Small intestine (tissue), 7 donors: ENCODE measurements around the gene GPRC5A. TPM values are rescaled to one million over a fixed set of nuclear protein-coding genes. Genes with fewer than 3 reads are reported as not detected.
A peak's percentile ranks its signal among the peaks of the same experiment; 100 is the strongest.

ENCODE experiments used
- DNase-seq, 2 donors: peaks; one replicate each; pipeline versions ENCODE4 v3.0.0 to v3.0.0-alpha.2; 2013
- FAIRE-seq: peaks from 2 replicates; lab custom pipeline; 2012; peaks lifted over from hg19 to GRCh38; lab: Jason Lieb, UNC
- H3K27ac ChIP-seq, 3 donors: one replicate each; pipeline ENCODE4 v1.5.1; 2013; ENCODE audit warnings: low read length in 2 of 3, mild to moderate bottlenecking in 2 of 3, control low read depth in 1 of 3, inconsistent platforms in 1 of 3, low read depth in 1 of 3, moderate library complexity in 1 of 3
- H3K27me3 ChIP-seq, 3 donors: one replicate each; pipeline ENCODE4 v1.6.1; 2013; ENCODE audit warnings: low read length in 3 of 3, inconsistent platforms in 1 of 3; ENCODE audit not compliant: control insufficient read depth in 3 of 3, insufficient read depth in 3 of 3
- H3K36me3 ChIP-seq, 3 donors: one replicate each; pipeline ENCODE4 v1.6.1; 2013; ENCODE audit warnings: low read length in 3 of 3, inconsistent platforms in 1 of 3, low read depth in 1 of 3, mild to moderate bottlenecking in 1 of 3, moderate library complexity in 1 of 3; ENCODE audit not compliant: control insufficient read depth in 3 of 3, insufficient read depth in 2 of 3
- H3K4me1 ChIP-seq, 3 donors: one replicate each; pipeline ENCODE4 v1.6.1; 2013; ENCODE audit warnings: low read length in 2 of 3, inconsistent platforms in 1 of 3, low read depth in 1 of 3, mild to moderate bottlenecking in 1 of 3, moderate library complexity in 1 of 3; ENCODE audit not compliant: control insufficient read depth in 3 of 3, insufficient read depth in 2 of 3
- H3K4me3 ChIP-seq, 3 donors: one replicate each; pipeline ENCODE4 v1.5.1; 2013; ENCODE audit warnings: low read length in 3 of 3, control low read depth in 1 of 3, inconsistent platforms in 1 of 3, low read depth in 1 of 3, mild to moderate bottlenecking in 1 of 3, moderate library complexity in 1 of 3
- H3K9me3 ChIP-seq, 2 donors: one replicate each; pipeline ENCODE4 v1.6.1; 2013; ENCODE audit warnings: low read depth in 1 of 2, low read length in 1 of 2; ENCODE audit not compliant: control insufficient read depth in 2 of 2, insufficient read depth in 1 of 2
- WGBS, 3 donors: extraction: QIAGEN DNeasy Blood & Tissue Kit; methylation state at CpG; one replicate each; pipeline ENCODE4 v1.1.7; 2013; 5-methylcytosine and 5-hydroxymethylcytosine counted together
- polyA plus RNA-seq, 4 donors: library from polyadenylated mRNA; stranded (reverse) in 3 of 4; unstranded in 1 of 4; fragments of 200-250 nt in 3 of 4; fragments of 120-200 nt in 1 of 4; gene quantifications; one replicate each; pipeline versions ENCODE4 v1.2.1 to v1.2.3, GENCODE V29; 2013
- donor health status: healthy with polysubstance abuse.
- donor health status: control.
- donor health status: control.
- donor health status: Bipolar disorder and iron deficiency.
- donor health status: healthy.

The GPRC5A gene
- polyA plus RNA-seq, 4 donors = 13.2 to 29.9 (median 22.2) TPM

GRCh38 chr12:12891881-12892355 lies 556 bp downstream of the GPRC5A start:
- H3K36me3 ChIP-seq = peaks cover 0 to 4% (median 3%) of the 10 kb centered on the region in 3 donors
- FAIRE-seq (no peak), DNase-seq (peak; percentile 52 to 54)
- peaks cover 0 to 13% (median 3%) of the 10 kb centered on the region in 3 donors for H3K4me1 ChIP-seq
- H3K4me3 ChIP-seq = peak overlapping the region; percentile 8 to 83 (median 50)
- 9 to 35% (median 18%) methylated on average over 7 of the region's 7 CpGs for WGBS, 3 donors
- no peaks in the 10 kb centered on the region for H3K27me3 ChIP-seq
- H3K9me3 ChIP-seq = no peaks in the 10 kb centered on the region
- peak overlapping the region; percentile 94 to 96 (median 96) for H3K27ac ChIP-seq

GRCh38 chr12:12892681-12893141 lies 1.3 kb downstream of the GPRC5A start:
- H3K9me3 ChIP-seq = no peaks in the 10 kb centered on the region
- peak overlapping the region; percentile 4 to 96 (median 77) for H3K27ac ChIP-seq
- DNase-seq (peak; percentile 60 to 74), FAIRE-seq (no peak)
- H3K4me3 ChIP-seq = peak overlapping the region; percentile 1 to 83 (median 50)
- no peaks in the 10 kb centered on the region for H3K27me3 ChIP-seq
- 16 to 49% (median 16%) methylated on average over 10 of the region's 10 CpGs for WGBS, 3 donors
- H3K36me3 ChIP-seq = peaks cover 0 to 7% (median 4%) of the 10 kb centered on the region in 3 donors
- H3K4me1 ChIP-seq = peaks cover 0 to 13% (median 3%) of the 10 kb centered on the region in 3 donors

DNA sequence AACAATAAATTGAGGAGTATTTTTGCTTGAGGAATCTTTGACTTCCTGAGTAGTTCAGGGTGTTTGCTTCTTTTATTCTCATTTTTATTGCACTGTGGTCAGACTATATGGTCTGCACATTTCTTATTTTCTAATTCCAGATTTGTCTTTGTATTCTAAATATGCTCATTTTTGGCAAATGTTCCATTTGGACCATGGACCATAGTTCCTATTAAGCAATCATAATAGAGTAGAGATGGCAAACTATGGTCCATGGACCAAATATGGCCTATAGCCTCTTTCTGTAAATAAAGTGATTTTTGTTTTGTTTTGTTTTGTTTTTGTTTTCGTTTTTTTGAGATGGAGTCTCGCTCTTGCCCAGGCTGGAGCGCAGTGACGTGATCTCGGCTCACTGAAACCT lies 2.1 kb downstream of the GPRC5A start:
- FAIRE-seq = no peak

DNA sequence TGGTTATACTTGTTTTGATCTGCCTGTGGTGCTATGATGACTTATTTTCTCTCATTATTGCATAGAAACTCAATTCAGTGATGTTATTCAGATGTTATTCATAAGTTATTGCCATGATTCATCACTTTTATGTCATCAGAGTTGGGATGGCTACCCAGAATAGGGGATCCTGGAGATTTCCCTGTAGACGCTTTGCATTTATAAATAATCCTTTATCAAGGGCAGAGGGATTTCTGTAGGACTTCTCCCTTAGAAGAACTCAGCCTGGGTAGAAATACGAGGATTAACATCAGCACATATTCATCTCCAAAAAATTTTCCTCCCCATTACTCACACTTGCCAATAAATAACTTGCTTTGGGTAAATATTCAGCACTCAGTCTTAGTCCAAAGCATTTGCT lies 4.9 kb downstream of the GPRC5A start:
- 65 to 78% (median 75%) methylated on average over 2 of the region's 2 CpGs for WGBS, 3 donors
- peaks cover 3 to 18% (median 7%) of the 10 kb centered on the region in 3 donors for H3K4me1 ChIP-seq
- H3K36me3 ChIP-seq = peaks cover 0 to 18% (median 4%) of the 10 kb centered on the region in 3 donors
- no peaks in the 10 kb centered on the region for H3K27me3 ChIP-seq
- FAIRE-seq (no peak), DNase-seq (no peak)
- H3K9me3 ChIP-seq = no peaks in the 10 kb centered on the region
- H3K27ac ChIP-seq = no peak overlapping the region
- no peak overlapping the region for H3K4me3 ChIP-seq

More for the DNA sequence above, 2.1 kb downstream of the GPRC5A start:
- Histone ChIP-seq H3K9me3 (no peaks in the 10 kb centered on the region), H3K4me1 (peaks cover 0 to 13% (median 3%) of the 10 kb centered on the region in 3 donors), H3K27me3 (no peaks in the 10 kb centered on the region), H3K36me3 (peaks cover 0 to 13% (median 4%) of the 10 kb centered on the region in 3 donors), H3K27ac (peak overlapping the region in 1 of 3 donors; percentile 96), H3K4me3 (peak overlapping the region in 1 of 3 donors; percentile 83)
- DNase-seq = no peak
- 83 to 94% (median 93%) methylated on average over 5 of the region's 5 CpGs for WGBS, 3 donors

- FAIRE-seq (no peak), DNase-seq (no peak)
- Histone ChIP-seq H3K27me3 (no peaks in the 10 kb centered on the region), H3K4me3 (no peak overlapping the region), H3K36me3 (peaks cover 0 to 18% (median 4%) of the 10 kb centered on the region in 3 donors), H3K9me3 (no peaks in the 10 kb centered on the region), H3K4me1 (peaks cover 3 to 27% (median 9%) of the 10 kb centered on the region in 3 donors), H3K27ac (no peak overlapping the region)
- 85 to 93% (median 89%) methylated on average over 6 of the region's 6 CpGs for WGBS, 3 donors
These were observed 5.9 kb downstream of the GPRC5A start for GRCh38 chr12:12897302-12897701.

DNA sequence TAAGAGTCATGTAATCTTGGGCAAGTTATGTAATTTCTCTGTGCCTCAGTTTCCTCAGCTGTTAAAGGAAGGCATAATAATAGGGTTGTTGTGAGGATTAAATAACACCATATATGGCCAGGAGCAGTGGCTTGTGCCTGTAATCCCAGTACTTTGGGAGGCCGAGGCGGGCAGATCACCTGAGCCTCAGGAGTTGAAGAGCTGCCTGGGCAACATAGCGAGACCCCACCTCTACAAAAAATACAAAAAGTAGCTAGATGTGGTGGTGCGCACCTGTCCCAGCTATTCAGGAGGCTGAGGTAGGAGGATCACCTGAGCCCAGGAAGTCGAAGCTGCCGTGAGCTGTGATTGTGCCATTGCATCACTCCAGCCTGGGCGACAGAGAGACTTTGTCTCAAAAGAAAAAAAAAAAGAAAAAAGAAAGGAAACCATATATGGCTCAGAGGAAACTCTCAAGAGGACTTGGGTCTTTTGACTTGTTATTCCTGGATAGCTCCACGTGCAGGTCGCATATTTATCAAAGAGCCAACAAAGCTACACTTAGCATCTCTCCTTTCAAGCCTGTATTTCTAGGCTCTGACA lies 6.9 kb downstream of the GPRC5A start:
- H3K36me3 ChIP-seq = peaks cover 0 to 18% (median 4%) of the 10 kb centered on the region in 3 donors
- DNase-seq = peak in 1 of 2 donors; percentile 62
- H3K9me3 ChIP-seq = no peaks in the 10 kb centered on the region
- H3K27ac ChIP-seq = peak overlapping the region in 1 of 3 donors; percentile 23
- no peaks in the 10 kb centered on the region for H3K27me3 ChIP-seq
- no peak overlapping the region for H3K4me3 ChIP-seq
- peaks cover 4 to 27% (median 9%) of the 10 kb centered on the region in 3 donors for H3K4me1 ChIP-seq
- no peak for FAIRE-seq
- WGBS, 3 donors = 73 to 77% (median 75%) methylated on average over 9 of the region's 9 CpGs

- Histone ChIP-seq H3K4me1 (peaks cover 7 to 34% (median 9%) of the 10 kb centered on the region in 3 donors), H3K4me3 (no peak overlapping the region), H3K27me3 (no peaks in the 10 kb centered on the region), H3K27ac (peak overlapping the region in 1 of 3 donors; percentile 23), H3K36me3 (peaks cover 0 to 18% (median 4%) of the 10 kb centered on the region in 3 donors), H3K9me3 (no peaks in the 10 kb centered on the region)
- no peak for DNase-seq
- WGBS, 3 donors = 81 to 90% (median 87%) methylated on average over 8 of the region's 8 CpGs
- no peak for FAIRE-seq
These were observed 7.6 kb downstream of the GPRC5A start for GRCh38 chr12:12898911-12899511.

DNA sequence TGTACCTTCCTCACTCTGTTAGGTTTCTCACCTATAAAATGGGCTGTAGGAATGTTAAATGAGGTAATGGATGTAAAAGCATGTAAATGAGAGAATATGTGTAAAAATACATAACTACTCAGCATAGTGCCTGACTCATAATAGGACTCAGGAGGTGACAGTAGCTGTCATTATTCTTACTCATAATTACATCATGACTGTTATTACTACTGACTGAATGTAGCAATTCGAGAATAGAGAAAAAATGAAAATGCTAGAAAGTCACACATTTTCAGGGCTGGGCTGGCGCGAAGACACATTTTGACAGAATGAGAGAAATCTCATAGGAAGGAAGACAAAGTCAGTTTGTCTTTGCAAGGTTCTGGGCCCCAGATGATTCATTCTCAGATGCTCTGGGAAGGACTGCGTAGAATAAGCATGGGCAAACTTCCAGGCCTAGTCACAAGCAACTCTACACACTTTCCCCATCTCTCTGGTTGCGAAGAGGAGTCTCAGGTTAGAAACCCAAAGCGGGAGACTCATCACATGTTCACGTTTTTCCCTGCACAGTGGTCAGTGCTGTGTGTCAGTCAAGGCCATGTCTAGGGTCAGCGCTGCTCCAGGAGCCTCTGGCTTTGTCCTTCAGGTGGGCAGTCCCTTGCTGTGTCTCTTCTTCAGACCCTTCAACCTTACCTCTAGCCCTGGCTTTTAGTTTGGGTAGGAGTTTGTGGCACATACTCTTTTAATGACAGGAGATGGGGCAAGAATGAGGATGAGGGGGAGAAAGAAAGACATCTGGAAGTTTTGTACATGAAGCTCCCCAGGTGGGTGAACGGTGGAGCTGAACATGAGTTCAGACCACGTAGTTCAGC lies 8.4 kb downstream of the GPRC5A start:
- Histone ChIP-seq H3K27ac (peak overlapping the region in 2 of 3 donors; percentile 2 to 6), H3K36me3 (peaks cover 0 to 14% (median 4%) of the 10 kb centered on the region in 3 donors), H3K9me3 (no peaks in the 10 kb centered on the region), H3K27me3 (no peaks in the 10 kb centered on the region), H3K4me1 (peaks cover 9 to 39% (median 13%) of the 10 kb centered on the region in 3 donors), H3K4me3 (no peak overlapping the region)
- peak in 1 of 2 donors; percentile 44 for DNase-seq
- WGBS, 3 donors = 71 to 84% (median 73%) methylated on average over 10 of the region's 10 CpGs
- no peak for FAIRE-seq
